GM18870 (cell line): ENCODE data around the gene MMAA.

ENCODE experiments used
- ATAC-seq: cut with Tn5 transposase; IDR thresholded peaks from one replicate; pipeline ENCODE4 v1.9.1; 2021; ENCODE audit warnings: moderate library complexity; ENCODE audit not compliant: unreplicated experiment

Gene MMAA

DNA sequence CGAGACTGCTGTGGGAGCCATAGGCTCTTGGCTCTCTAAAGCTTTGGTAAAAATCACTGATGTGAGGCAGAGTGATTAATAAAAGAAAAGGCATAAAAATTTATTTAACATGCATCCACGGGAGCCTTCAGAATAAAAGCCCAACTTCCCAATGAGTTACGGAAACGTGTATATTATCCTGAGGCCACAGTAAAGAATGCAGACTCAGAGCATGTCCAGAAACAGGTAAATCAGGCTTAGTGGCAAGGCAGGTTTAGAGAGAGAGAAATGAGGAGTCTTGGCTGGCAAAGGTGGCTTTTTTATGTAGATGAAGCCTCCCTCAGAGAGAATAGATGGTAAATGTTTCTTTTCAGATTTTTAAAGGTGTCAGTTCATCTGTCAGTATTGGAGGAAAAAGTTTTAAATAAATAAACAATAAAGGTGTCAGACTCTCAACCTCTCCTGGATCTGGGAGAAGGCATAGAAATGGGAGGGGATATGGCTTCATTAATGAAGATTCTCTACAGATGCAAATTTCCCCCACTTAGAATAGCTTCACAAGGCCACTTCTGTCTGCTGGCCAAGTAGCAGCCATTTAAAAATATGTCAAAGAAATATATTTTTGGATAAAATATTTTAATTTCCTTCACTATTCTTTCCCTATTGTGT, 84.8 kb downstream of the MMAA start:
- no peak for ATAC-seq

DNA sequence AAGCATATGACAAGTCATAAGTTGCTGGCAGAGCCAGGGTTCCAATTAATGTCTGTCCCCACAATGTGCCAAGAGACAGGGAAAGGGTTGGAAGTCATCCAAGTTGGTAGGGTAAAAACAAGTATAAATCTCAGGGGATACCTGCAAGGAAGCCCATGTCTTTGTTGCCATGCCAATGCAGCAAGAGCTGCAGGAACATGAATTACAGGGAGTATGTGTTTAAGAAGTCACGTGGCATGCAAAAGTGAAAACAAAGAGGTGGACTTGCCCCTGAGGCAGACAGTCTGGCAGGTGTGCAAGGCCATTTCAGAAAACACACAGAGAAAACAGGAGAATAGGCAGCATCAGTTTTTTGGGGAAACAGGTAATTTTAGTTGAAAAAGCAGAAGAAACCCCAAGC, 90.2 kb downstream of the MMAA start:
- ATAC-seq: no peak
